HepG2 (cell line): Measurements from ENCODE around the gene MEAK7. TPM values are rescaled to one million over a fixed set of nuclear protein-coding genes. Genes with fewer than 3 reads are reported as not detected.

ENCODE experiments used
- ATAC-seq: fragments of 200-7000 bp; cut with Tn5 transposase; 3 replicates; pipeline ENCODE4 v1.9.1; 2020; ENCODE audit warnings: mild to moderate bottlenecking, moderate library complexity
- BruUV-seq: library from RNA; stranded (reverse); fragments of 400-500 nt; replicated peaks from 2 replicates; lab custom pipeline; 2021; lab: Mats Ljungman, UMichigan
- CTCF ChIA-PET: fragments of 300-600 bp; formaldehyde crosslinking; extraction: SDS; loops from one replicate; lab custom pipeline; 2021; ENCODE audit warnings: low total read pairs, inconsistent platforms, low intra/inter-chr PET ratio; lab: Yijun Ruan, JAX
- POLR2A ChIA-PET: fragments of 350-600 bp; sonication (Branson Sonifier 250); formaldehyde crosslinking; loops from one replicate; lab custom pipeline; 2020; ENCODE audit warnings: antibody characterized with exemption, inconsistent platforms; lab: Yijun Ruan, JAX
- DNase-seq: peaks from one replicate; pipeline ENCODE4 v3.0.0-alpha.2; 2015; ENCODE audit warnings: low spot score
- FAIRE-seq: peaks from 3 replicates; lab custom pipeline; 2011; peaks lifted over from hg19 to GRCh38; lab: Jason Lieb, UNC
- H2AFZ ChIP-seq: one replicate; pipeline ENCODE4 v1.6.1; 2011; ENCODE audit warnings: low read length, inconsistent platforms
- H3K27ac ChIP-seq: fragments of 300-600 bp; 3 replicates; pipeline ENCODE4 v1.8.0; 2011; ENCODE audit warnings: mixed run types, mild to moderate bottlenecking, mixed read lengths, low read length, inconsistent platforms; ENCODE audit not compliant: insufficient read depth; ENCODE audit errors: extremely low read length
- H3K27me3 ChIP-seq, 2 experiments: fragments of 200-600 bp in 1 of 2; 2 replicates in 1 of 2; 3 replicates in 1 of 2; pipeline versions ENCODE4 v1.6.0 to v1.8.0; 2011; ENCODE audit warnings: low read length in 2 of 2, mild to moderate bottlenecking in 2 of 2, moderate library complexity in 2 of 2, inconsistent platforms in 1 of 2; ENCODE audit not compliant: insufficient read depth in 2 of 2, control insufficient read depth in 1 of 2
- H3K36me3 ChIP-seq, 2 experiments: fragments of 200-600 bp in 1 of 2; replicated peaks in 1 of 2; 2 replicates in 1 of 2; 3 replicates in 1 of 2; pipeline versions ENCODE4 v1.5.1 to v1.8.0; 2011; ENCODE audit warnings: low read length in 2 of 2, inconsistent platforms in 1 of 2; ENCODE audit not compliant: insufficient read depth in 2 of 2, control insufficient read depth in 1 of 2
- H3K4me1 ChIP-seq: 2 replicates; pipeline ENCODE4 v1.5.1; 2012; ENCODE audit warnings: low read length, inconsistent platforms; ENCODE audit not compliant: insufficient read depth
- H3K4me2 ChIP-seq: 2 replicates; pipeline ENCODE4 v1.6.0; 2011; ENCODE audit warnings: low read depth, low read length, inconsistent platforms
- H3K4me3 ChIP-seq, 3 experiments: fragments of 200-600 bp in 1 of 3; sonication (generic), shearing (Covaris generic) in 1 of 3; replicated peaks in 1 of 3; 2 replicates each; pipeline ENCODE4 v1.5.1; 2011 to 2016; ENCODE audit warnings: low read length in 3 of 3, inconsistent platforms in 2 of 3, low read depth in 2 of 3, mild to moderate bottlenecking in 2 of 3, control low read depth in 1 of 3, mixed read lengths in 1 of 3; ENCODE audit not compliant: insufficient read depth in 1 of 3
- H3K79me2 ChIP-seq: one replicate; pipeline ENCODE4 v1.6.1; 2011; ENCODE audit warnings: low read length, inconsistent platforms; ENCODE audit not compliant: insufficient read depth
- H3K9ac ChIP-seq: 2 replicates; pipeline ENCODE4 v1.6.0; 2011; ENCODE audit warnings: mild to moderate bottlenecking, low read depth, low read length, inconsistent platforms; ENCODE audit not compliant: insufficient read depth
- H3K9me3 ChIP-seq: 2 replicates; pipeline ENCODE4 v1.5.1; 2012; ENCODE audit warnings: mild to moderate bottlenecking, low read length
- H4K20me1 ChIP-seq: 2 replicates; pipeline ENCODE4 v1.6.0; 2011; ENCODE audit warnings: inconsistent platforms, mild to moderate bottlenecking, low read length, moderate library complexity; ENCODE audit not compliant: insufficient read depth
- GMEB1 ChIP-seq: sonication (generic); formaldehyde crosslinking; IDR thresholded peaks from 2 replicates; pipeline ENCODE4 v1.5.1; 2020; ENCODE audit warnings: missing genetic modification reagents, mild to moderate bottlenecking, borderline replicate concordance
- NBN ChIP-seq: fragments of 450-650 bp; conservative IDR thresholded peaks from 2 replicates; pipeline ENCODE4 v1.6.1; 2017
- NRL ChIP-seq: sonication (generic); formaldehyde crosslinking; IDR thresholded peaks from 2 replicates; pipeline ENCODE4 v1.5.0; 2020; ENCODE audit warnings: missing genetic modification reagents, mild to moderate bottlenecking, moderate library complexity, borderline replicate concordance
- ZNF282 ChIP-seq: fragments of 450-650 bp; IDR thresholded peaks from 2 replicates; pipeline ENCODE4 v1.6.1; 2018; ENCODE audit not compliant: partially characterized antibody
- ZNF678 ChIP-seq: sonication (generic); formaldehyde crosslinking; IDR thresholded peaks from 2 replicates; pipeline ENCODE4 v1.4.0; 2020; ENCODE audit warnings: mild to moderate bottlenecking, missing genetic modification reagents
- ZNF839 ChIP-seq: sonication (generic); formaldehyde crosslinking; IDR thresholded peaks from 2 replicates; pipeline ENCODE4 v1.4.0; 2020; ENCODE audit warnings: missing genetic modification reagents, mild to moderate bottlenecking, borderline replicate concordance
- WGBS: methylation state at CpG from one replicate; pipeline ENCODE4 v1.1.6; 2017; ENCODE audit warnings: low lambda C conversion rate; 5-methylcytosine and 5-hydroxymethylcytosine counted together
- in situ Hi-C: cut with HindIII; loops from 2 replicates; pipeline ENCODE4 v1.10.0; 2017; ENCODE audit warnings: low pct_unique_long_range_greater_than_20kb; ENCODE audit not compliant: extremely low pct_ligation_motif_present
- intact Hi-C: fragments of 100-400 bp; cut with micrococcal nuclease; formaldehyde crosslinking; loops from one replicate; pipeline ENCODE4 v1.10.0; 2022; ENCODE audit not compliant: unreplicated experiment
- polyA plus RNA-seq, 8 experiments: library from polyadenylated mRNA; depleted of rRNA in 3 of 8; stranded (reverse) in 7 of 8; unstranded in 1 of 8; fragments of >200 nt; fragmentation: Illumina TruSeq in 4 of 8; extraction: Trizol in 4 of 8; gene quantifications; 2 replicates each; pipeline versions ENCODE4 v1.2.1 to v1.2.3, GENCODE V29; 2011 to 2016; ENCODE audit warnings: low read depth in 4 of 8, missing spikeins in 1 of 8, mixed read lengths in 1 of 8; ENCODE audit not compliant: insufficient read depth in 1 of 8
- total RNA-seq, 5 experiments: library from RNA; depleted of rRNA; stranded (reverse); fragments of >200 nt; fragmentation: Illumina TruSeq; extraction: Trizol; gene quantifications; 2 replicates each; pipeline ENCODE4 v1.2.3, GENCODE V29; 2016; ENCODE audit warnings: low read depth in 1 of 5

Gene MEAK7
- total and polyA plus RNA-seq, 2 of the 13 experiments (the other 11 are each of a cell fraction or from before 2014, with no cell fraction given) = 11.8 to 14.7 TPM

GRCh38 chr16:84514295-84514873 is 9.9 kb upstream of the MEAK7 start:
- FAIRE-seq (no peak), DNase-seq (no peak), ATAC-seq (no peak)
- Histone ChIP-seq H4K20me1 (no peaks in the 10 kb centered on the region), H3K9me3 (no peaks in the 10 kb centered on the region), H2AFZ (no peak overlapping the region), H3K36me3 (no peaks in the 10 kb centered on the region), H3K4me2 (peak overlapping the region; percentile 75), H3K9ac (peak overlapping the region; percentile 29), H3K4me3 (peak overlapping the region in 1 of 3 experiments; percentile 52; a peak in 1 of 6 replicates), H3K4me1 (peaks cover 30% of the 10 kb centered on the region), H3K27ac (no peak overlapping the region), H3K27me3 (peaks cover 0 to 5% of the 10 kb centered on the region in 2 experiments; a peak in 3 of 5 replicates), H3K79me2 (no peaks in the 10 kb centered on the region)
- TF ChIP-seq NRL (CRISPR knock-in tag) (0 out of 2 replicates have a peak, but pooled peaks have one; percentile 6), GMEB1 (CRISPR knock-in tag) (no peak), ZNF839 (CRISPR knock-in tag) (0 out of 2 replicates have a peak, but pooled peaks have one; percentile 13), NBN (no peak), ZNF282 (peak; percentile 19), ZNF678 (CRISPR knock-in tag) (0 out of 2 replicates have a peak, but pooled peaks have one; percentile 1)
- ChIA-PET CTCF (interaction anchor here (0.9 to 1.1 kb wide), 2 partner anchors 10 to 108 kb away, joined by 3 read pairs; partner anchors contain the start of gene MEAK7), POLR2A (no interaction called here)
- WGBS = 57% methylated on average over 14 of the region's 14 CpGs
- BruUV-seq = no TSS peak
- intact Hi-C loops = loop anchor here (5.0 kb wide), 1 partner anchor 213 kb away; no protein-coding TSS in a partner anchor
- in situ Hi-C loops = loop anchor here (5.0 to 10.0 kb wide), 2 partner anchors 108 to 210 kb away; no protein-coding TSS in a partner anchor
